K562 (cell line): Measurements from ENCODE around the gene PDE8A.

Source experiments
- COPS2 ChIP-seq: fragments of 450-650 bp; conservative IDR thresholded peaks from 2 replicates; pipeline ENCODE4 v1.6.1; 2016; ENCODE audit warnings: mild to moderate bottlenecking, moderate library complexity
- MAZ ChIP-seq, 2 experiments: fragments of 450-650 bp in 1 of 2; sonication (generic) in 1 of 2; formaldehyde crosslinking; IDR thresholded peaks in 1 of 2; conservative IDR thresholded peaks in 1 of 2; 2 replicates each; pipeline versions ENCODE4 v1.4.0 to v1.5.0; 2020; ENCODE audit warnings: mild to moderate bottlenecking in 1 of 2, missing genetic modification reagents in 1 of 2
- SP1 ChIP-seq: sonication (generic); formaldehyde crosslinking; IDR thresholded peaks from 2 replicates; pipeline ENCODE4 v1.8.1; 2022; ENCODE audit warnings: mild to moderate bottlenecking, missing genetic modification reagents
- ZNF274 ChIP-seq: IDR thresholded peaks from 2 replicates; pipeline ENCODE4 v1.6.1; 2011; ENCODE audit warnings: low read depth, mild to moderate bottlenecking, low read length, moderate library complexity, borderline replicate concordance
- ZNF512 ChIP-seq: IDR thresholded peaks from 2 replicates; pipeline ENCODE4 v1.6.1; 2016; ENCODE audit warnings: missing genetic modification characterization, missing compliant biosample characterization
- TF ChIP-seq, protein P1 (sequence below), 3 experiments: IDR thresholded peaks in 2 of 3; conservative IDR thresholded peaks in 1 of 3; 2 replicates each; pipeline ENCODE4 v1.5.1; 2011 to 2012; ENCODE audit warnings: low read length in 3 of 3, mild to moderate bottlenecking in 3 of 3, control low read depth in 2 of 3, improper control_type of control experiment in 1 of 3, inconsistent platforms in 1 of 3, low read depth in 1 of 3, mixed read lengths in 1 of 3, moderate library complexity in 1 of 3; ENCODE audit not compliant: insufficient read depth in 2 of 3

DNA sequence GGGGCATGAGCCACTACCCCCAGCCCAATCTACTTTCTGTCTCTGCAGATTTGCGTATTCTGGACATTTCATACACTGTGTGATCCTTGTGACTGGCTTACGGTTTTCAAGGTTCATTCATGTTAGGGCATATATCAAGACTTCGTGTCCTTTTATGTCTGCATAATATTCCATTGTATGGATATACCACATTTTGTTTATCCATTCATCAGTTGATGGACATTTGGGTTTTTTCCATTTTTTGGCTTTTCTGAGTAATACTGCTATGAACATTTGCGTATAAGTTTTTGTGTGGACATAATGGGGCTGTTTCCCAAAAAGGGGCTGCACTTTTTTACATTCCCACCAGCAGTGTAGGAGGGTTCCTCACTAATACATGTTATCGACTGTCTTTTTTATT lies 106.6 kb downstream of the PDE8A start:
- TF ChIP-seq SP1 (CRISPR knock-in tag) (no peak), ZNF512 (no peak), ZNF274 (no peak), MAZ (CRISPR knock-in tag; conservative IDR thresholded peaks at IDR 0.05 in 1 of 2, IDR thresholded peaks at IDR 0.05 in 1 of 2) (no peak), COPS2 (no peak)
- TF ChIP-seq, protein P1, sequence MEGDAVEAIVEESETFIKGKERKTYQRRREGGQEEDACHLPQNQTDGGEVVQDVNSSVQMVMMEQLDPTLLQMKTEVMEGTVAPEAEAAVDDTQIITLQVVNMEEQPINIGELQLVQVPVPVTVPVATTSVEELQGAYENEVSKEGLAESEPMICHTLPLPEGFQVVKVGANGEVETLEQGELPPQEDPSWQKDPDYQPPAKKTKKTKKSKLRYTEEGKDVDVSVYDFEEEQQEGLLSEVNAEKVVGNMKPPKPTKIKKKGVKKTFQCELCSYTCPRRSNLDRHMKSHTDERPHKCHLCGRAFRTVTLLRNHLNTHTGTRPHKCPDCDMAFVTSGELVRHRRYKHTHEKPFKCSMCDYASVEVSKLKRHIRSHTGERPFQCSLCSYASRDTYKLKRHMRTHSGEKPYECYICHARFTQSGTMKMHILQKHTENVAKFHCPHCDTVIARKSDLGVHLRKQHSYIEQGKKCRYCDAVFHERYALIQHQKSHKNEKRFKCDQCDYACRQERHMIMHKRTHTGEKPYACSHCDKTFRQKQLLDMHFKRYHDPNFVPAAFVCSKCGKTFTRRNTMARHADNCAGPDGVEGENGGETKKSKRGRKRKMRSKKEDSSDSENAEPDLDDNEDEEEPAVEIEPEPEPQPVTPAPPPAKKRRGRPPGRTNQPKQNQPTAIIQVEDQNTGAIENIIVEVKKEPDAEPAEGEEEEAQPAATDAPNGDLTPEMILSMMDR (IDR thresholded peaks at IDR 0.05 in 2 of 3, conservative IDR thresholded peaks at IDR 0.05 in 1 of 3; ENCODE audit: insufficient read depth in 2 of 3, low read depth in 1 of 3, low read length in 3 of 3): no peak
